ENCODE measurements around the gene MPG.
A peak's percentile ranks its signal among the peaks of the same experiment; 100 is the strongest.
"Not testable (repeated sequence)": the region's sequence is repeated elsewhere in the genome, so short reads cannot be mapped to it uniquely, and the experiment has no call there.

MPG gene

DNA sequence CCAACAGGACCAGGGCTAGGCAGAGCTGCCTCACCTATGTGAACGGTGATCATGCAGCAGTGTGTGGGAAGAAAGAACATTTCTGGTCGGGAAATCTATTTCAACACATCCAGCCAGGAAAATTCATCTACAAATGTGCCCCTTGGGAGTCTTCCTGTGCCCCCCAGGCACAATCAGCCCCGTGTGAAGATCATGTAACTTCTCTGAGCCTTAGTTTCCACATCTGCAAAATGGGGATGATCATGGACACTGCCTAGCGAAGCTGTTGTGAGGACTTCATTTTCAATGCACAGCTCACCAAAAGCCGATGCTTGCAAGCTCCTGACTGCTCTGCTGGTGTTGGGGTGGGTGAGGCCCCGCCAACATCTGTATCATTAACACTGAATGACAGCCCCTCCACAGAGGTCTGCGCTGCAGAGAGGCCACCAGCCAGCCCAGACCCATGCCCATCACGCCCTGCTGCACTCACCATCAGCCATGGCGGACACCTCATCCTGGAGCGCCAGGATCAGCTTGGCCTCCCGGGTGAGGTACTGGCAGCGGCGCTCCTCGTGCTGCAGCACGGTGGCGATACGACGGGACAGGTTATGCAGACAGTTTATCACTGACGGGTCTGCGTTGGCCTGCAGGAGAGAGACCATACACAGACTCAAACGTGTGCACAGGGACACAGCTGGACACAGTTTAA is 34.3 kb downstream of the MPG start:
- no peak for DNase-seq (ENCODE audit: low read depth in 2 of 2)

DNA sequence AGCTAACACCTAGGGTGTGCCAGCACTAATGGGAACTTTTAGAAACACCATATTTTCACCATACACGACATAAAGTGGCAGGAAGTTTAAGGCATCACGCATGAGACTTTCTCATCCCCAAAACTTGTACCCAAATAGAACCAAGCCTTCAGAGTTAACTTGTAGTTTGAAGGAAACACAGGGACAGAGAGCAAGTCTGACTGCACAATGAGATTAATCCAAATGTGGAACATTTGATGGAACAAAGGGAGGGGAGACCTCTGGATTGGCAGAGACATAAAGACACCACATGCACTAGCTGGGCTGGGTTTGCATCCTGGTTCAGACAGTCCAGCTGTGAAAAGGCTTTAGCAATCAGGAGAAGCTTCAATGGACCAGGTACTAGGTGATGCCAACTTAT is 36.3 kb downstream of the MPG start:
- no peak for DNase-seq (ENCODE audit: low read depth in 2 of 2)

DNA sequence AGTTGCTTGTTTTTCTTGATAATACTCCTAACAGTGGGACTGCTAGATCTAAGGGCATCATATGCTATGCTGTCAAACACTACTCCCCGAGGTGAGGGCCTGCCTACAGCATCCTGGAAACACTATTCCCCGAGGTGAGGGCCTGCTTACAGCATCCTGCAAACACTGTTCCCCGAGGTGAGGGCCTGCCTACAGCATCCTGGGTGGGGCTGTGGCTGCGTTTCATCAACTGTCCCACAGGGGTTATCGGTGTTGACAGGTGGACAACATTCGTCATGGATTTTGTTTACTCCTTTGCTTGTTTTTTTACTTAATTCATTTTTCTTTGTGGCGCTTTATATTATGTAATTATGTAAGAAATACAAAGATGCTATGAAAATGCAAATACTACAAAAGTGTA is 38.0 kb downstream of the MPG start:
- DNase-seq (ENCODE audit: low read depth in 2 of 2), result no peak

DNA sequence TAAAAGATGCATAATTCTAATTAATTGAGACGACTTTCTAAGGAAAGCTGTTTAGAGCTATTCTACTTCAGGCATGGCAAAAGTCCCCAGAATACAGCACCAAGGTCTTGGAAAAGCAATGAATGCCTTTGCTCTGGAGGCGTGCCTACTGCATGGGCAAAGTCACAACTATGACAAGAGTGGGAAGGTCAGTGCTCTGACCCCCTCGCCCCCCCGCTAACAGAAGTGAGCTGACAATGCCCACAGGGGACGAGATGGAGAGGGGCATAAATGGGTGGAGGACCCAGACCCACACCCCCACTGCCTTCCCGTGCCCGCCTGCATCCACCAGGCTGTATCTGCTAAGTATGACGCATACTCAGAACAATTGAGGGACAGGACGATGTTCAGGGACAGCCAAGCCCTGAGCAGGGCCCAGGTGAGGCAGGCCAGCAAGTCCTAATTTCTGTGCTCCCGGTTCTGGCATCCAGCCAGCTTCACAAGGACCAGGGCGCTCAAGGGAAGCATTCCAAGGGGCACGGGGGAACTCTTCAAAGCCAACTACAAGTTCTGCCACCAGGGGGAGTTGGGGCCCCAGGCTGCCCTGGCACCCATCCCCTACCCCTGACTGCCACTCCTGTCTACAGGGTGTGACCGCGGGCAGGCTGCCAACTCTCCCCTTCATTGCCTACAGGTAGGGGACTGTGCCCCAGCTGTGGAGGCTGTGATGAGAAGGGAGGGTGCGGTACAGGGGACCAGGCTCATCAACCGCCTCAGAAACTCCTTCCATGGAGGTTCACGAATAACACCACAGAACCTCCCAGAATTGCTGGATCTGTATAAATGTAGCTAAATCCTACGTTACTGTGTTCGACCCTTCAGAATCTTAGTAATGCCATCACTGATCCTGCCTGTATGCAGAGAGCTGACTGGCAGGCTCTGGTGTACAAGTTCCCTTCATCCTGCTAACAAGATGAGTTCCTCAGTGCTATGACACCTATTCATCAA is 39.6 kb downstream of the MPG start:
- peak; percentile 35 to 48 for DNase-seq (ENCODE audit: low read depth in 2 of 2)

DNA sequence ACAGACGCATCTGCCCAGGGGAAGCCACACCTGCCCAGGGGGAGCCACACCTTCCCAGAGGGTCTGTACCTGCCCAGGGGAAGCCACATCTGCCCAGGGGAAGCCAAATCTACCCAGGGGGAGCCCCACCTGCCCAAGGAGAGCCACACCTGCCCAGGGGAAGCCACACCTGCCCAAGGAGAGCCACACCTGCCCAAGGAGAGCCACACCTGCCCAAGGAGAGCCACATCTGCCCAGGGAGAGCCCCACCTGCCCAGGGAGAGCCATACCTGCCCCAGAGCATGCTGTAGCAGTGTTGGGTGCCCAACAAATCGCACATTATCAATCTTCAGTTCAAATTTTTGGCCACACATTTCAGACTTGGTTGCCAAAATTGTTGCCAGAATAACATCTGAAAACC is 40.8 kb downstream of the MPG start:
- no peak for DNase-seq (ENCODE audit: low read depth in 2 of 2)

DNA sequence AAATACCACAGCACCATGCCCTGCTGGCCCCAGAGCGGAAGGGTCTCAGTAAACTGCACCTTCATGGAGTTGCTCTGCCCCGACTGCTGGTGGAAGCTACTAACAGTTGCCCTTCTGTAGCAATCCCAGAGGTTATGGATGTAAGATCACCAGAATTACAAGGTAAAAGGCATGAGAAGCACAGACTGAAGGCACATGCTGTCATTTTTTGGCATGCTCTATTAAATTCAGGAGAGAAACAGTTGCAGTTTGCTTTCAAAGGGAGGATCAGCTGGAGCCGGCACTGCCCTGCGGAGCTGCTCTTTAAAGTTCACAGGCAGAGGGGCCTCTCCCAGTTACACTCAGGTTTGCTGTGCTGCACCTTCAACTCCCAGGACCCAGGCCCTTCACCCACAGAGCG is 41.3 kb downstream of the MPG start:
- no peak for DNase-seq (ENCODE audit: low read depth in 2 of 2)

DNA sequence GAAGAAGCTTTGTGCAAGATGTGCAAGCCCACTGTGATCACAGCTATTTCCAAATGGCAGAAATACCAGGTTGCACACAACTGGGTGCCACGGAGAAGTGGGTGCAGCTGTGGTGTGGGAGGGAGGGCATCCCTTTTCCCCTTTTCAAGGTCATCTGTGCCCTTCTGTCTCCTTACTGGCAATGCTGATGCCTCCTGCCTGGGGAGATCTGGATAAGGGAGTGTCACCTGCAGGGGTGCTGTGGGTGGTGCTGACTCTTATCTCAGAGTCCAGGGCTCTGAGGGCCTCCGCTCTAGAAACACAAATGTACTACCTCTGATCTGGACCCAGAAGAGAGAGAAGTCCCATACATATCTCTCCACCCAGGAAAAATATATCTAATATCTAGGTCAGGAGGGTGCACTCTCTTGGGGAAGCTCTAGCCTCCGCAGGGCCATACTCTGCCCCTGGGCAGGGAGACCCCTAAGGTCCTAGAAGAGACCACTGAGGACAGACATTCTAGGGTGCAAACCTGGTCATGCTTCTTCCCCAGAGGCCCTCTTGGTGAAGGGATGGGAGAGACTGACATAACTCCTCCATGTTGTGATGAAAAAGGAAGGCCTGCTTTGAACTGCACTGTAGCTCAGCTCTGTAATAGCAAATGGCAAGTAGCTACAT is 41.9 kb downstream of the MPG start:
- DNase-seq (ENCODE audit: low read depth in 2 of 2), result no peak

DNA sequence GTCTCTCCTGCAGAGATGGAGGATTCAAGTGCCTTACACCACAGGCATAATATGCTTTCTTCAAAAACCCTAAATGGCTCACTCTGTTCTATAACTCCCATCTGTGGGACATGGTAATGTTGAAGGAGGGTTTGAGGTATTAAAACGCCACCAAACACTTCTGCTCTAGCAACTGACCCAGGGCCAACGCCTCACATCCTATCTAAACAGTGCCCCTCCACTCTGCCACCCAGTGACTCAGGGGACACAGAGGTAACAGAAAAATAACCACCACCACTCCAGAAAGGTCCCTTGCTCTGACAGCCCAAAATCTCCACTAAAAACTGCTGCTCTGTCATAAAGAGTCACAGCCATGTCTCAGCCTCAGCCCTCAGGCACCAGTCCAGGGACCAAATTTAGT is 42.7 kb downstream of the MPG start:
- no peak for DNase-seq (ENCODE audit: low read depth in 2 of 2)

DNA sequence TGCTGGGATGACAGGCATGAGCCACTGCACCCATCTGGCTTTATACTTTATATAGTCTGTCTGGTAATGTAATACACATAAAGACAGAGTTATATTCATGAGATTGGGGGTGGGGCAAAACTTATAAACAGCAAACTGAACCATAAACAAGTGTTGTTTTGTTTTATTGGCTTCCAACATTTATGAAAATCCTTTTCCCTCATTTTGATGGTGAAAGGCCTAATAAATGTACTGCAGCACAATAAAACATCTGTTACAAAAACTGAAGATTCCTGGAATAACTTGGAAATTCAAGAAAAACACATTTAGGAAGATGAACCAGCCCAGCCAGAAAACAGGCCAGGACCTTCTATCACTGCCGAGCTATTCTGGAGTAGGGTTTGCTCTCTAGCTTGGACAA is 44.3 kb downstream of the MPG start:
- DNase-seq (ENCODE audit: low read depth in 2 of 2), result no peak

DNA sequence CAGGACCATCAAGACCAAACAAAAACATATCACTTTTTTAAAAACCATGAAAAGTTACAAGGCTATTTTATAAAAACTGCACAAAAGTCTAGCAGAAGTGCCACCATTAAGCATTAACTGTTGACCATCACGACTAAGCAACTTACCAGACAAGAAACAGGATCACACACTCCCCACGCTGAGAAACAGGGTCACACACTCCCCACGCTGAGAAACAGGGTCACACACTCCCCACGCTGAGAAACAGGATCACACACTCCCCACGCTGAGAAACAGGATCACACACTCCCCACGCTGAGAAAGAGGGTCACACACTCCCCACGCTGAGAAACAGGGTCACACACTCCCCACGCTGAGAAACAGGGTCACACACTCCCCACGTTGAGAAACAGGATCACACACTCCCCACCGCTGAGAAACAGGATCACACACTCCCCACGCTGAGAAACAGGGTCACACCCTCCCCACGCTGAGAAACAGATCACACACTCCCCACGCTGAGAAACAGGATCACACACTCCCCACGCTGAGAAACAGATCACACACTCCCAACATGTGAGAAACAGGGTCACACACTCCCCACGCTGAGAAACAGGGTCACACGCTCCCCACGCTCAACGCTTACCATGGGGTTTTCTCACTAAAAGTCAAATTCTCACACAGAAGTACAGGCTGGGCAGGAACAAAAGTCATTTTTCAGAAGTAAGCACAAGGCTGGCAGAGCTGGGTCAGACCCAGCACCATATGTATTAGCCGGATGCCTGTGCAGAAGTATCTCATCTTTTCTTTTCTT is 45.7 kb downstream of the MPG start:
- DNase-seq (ENCODE audit: low read depth in 2 of 2), result not testable (repeated sequence)

DNA sequence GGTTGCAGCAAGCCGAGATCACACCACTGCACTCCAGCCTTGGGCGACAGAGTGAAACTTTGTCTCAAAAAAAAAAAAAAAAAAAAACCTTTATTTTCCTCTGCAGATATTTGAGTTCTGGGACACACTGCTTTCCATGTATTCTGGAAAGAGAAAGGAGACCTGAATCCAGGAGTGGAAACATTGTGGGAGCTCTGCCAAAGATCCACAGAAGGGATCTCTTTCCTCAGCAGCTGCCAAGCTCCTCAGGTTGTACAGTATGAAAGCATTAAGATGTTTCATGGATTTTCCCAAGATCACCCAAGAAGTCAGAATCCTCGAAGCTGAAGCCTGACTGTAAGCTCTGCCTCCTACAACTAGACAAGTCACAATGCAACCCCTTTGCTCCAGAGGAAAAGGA is 47.0 kb downstream of the MPG start:
- DNase-seq (ENCODE audit: low read depth in 2 of 2), result no peak

DNA sequence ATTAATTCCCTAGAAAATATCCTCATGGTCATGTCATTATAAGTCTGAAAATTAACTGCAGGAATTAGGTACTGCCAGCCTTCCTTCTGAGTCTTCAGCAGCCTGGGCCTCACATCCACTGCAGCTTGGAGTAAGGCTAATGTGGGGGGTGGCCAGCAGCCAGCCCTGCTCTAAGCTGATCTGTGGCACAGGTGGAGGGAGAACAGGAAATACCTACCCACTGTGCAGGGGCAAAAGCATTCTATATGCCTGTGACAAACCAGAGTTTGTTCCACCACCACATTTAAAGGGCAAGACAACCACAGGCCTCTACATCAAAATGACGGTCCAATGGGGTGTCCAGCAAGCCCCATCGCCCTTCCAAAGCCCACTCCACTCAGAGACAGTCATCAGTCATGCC is 51.0 kb downstream of the MPG start:
- no peak for DNase-seq (ENCODE audit: low read depth in 2 of 2)

DNA sequence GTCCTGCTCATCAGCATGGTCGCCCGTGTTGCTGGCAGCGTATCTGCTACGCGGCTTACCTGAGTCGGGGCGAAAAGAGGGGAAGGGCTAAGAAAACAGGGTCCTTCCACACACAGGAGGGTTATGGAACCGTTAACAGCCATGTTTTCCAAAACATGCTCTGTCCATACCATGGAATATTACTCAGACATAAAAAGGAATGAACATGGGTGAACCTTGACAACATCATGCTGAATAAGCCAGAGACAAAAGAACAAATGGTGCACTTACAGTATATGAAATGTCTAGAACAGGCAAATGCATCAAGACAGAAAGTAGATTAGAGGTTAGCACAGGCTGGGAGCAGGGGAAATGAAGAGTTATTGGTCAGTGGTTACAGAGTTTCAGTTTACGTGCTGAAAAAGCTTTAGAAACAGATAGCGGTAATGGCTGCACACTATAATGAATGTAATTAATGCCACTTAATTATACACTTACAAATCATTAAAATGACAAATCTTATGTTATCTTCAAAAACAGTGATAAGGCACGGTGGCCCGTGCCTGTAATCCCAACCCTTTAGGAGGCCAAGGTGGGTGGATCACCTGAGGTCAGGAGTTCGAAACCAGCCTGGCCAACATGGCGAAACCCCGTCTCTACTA is 52.6 kb downstream of the MPG start:
- no peak for DNase-seq (ENCODE audit: low read depth in 2 of 2)

DNA sequence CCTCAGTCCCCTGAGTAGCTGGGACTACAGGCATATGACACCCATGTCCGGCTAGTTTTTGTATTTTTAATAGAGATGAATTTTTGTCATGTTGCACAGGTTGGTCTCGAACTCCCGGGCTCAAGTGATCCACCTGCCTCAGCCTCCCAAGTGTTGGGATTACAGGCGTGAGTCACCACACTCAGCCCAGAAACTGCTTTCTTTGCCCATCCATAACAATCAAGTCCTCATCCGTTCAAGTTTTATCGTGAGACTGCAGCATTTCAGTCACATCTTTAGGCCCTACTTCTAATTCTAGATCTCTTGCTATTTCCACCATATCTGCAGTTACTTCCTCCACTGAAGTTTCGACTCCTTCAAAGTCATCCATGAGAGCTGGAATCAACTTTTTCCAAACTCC is 54.1 kb downstream of the MPG start:
- no peak for DNase-seq (ENCODE audit: low read depth in 2 of 2)

DNA sequence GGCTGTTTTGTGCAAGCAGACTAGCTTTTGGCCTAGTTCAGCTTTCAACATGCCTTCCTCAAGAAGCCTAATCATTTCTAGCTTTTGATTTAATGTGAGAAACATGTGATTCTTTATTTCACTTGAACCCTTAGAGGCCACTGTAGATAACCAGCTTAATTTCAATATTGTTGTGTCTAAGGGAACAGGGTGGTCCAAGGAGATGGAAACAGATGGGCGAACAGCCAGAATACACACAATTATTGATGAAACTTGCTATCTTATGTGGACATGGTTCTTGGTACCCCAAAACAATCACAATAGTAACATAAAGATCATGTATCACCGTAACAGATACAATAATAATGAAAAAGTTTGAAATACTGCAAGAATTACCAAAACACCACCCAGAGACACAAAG is 55.7 kb downstream of the MPG start:
- DNase-seq (ENCODE audit: low read depth in 2 of 2), result no peak

All from stimulated activated CD8-positive, alpha-beta memory T cell treated with anti-CD3 and anti-CD28 coated beads, Interleukin-2, amount 100 ng/mL, for 48 hours (primary cell).